NCI-H1092 (cell line): Measurements from ENCODE around the gene DUSP16.
"Not testable (repeated sequence)": the region's sequence is repeated elsewhere in the genome, so short reads cannot be mapped to it uniquely, and the experiment has no call there.

ENCODE experiments used
- DNase-seq: peaks from one replicate; lab custom pipeline; 2025; lab: John Stamatoyannopoulos, UW

The DUSP16 gene

DNA sequence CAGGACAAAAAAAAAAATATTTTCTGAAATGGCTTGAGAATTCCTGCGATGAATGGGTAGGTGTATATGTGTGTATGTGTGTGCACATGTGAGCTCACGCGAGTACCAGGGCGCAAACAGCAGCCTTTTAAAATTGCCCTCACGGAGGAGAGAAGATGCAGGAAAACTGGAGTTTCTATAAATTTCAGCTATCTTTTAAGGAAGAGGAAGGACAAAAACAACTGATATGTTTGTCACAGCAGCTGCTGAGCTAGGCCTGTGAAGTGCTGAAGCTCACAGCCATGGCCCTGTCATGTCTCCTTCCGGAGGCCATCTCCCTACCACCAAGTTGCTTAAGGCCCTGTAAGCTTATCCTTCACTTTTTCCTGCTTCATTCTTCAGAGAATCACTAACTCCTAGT lies 40.8 kb downstream of the DUSP16 start:
- no peak for DNase-seq

DNA sequence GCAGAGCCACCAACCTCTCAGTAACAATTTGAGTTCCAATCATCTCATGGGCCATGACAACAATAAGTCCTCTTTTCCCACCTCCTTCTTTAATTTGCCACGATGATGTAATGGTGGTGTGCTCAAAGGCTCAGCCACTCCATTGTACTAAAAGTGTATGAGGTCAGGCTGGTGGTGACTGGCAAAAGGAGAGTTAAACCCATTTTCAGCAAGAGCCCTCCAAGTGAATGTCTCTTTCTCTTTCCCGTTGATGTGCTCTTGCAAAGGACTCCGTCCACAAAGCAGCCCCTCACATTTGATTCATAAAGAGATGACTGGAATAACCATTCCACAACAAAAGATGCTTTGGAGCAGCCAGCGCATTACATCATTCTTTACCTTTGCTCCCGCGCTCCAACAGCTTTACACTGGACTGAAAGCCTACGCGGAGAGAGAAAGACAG lies 41.6 kb downstream of the DUSP16 start:
- DNase-seq: no peak

DNA sequence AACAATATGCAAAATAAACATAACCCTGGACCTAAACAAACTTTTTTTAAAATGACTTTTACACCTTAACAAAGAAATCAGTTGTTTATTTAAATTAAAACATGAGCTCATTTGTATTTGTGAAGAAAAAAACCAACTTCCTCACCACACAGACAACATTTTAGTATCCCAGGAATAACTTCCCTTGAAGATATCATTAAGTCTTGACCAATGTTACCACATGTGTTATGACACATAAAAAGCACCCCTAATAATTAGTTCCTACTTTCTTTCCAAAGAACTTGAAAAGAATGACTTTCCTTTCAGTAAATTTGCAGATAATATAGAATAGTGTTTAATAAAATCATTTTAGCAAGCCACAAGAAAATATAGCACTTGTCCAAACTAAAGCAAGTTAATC lies 42.4 kb downstream of the DUSP16 start:
- no peak for DNase-seq

DNA sequence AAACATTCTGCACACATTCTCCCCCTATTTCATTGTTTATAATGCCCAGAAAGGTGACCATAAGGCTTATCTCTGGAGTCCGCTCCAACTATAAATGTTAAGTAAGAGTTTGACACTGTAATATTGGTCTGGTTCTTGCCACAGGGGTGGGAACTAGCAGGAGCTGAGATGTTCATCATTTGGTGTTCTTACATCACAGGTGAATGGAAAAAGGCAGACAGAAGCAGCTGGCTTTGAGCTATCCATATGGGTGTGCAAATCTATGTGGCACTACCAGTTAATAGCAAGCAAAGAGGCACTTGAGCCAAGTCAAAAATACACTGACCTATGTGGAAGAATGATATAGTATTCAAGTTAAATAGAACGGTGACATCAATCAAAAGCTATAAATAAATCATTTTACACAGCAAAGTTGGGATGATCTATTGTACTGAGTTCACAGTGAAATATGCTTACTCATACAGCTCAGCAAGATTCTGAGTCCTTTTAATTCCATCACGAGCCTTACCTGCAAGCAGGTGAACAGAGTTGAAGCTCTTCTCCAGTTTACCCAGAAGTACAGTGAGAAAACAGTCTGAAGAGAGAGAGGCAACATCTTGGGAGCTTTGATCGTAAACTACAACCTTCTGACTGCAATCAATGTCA lies 43.2 kb downstream of the DUSP16 start:
- DNase-seq: no peak

DNA sequence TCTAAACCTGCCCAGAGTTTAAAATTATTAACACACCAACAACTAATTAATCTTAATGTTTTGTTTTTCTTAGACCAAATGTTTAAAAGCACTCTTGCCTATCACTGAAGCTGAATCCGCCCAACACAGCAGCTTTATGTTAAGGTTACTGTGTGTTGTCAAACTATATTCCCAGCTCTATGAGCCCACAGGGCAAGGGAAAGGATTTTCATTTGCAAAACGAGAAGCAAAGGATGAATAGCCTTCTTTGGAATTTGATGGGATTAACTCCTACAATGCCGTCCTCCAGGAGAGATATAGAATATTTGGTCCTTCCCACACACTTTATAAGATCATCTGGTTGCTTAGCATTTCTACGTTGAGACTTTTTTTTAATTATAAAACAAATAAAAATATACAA lies 43.7 kb downstream of the DUSP16 start:
- no peak for DNase-seq

DNA sequence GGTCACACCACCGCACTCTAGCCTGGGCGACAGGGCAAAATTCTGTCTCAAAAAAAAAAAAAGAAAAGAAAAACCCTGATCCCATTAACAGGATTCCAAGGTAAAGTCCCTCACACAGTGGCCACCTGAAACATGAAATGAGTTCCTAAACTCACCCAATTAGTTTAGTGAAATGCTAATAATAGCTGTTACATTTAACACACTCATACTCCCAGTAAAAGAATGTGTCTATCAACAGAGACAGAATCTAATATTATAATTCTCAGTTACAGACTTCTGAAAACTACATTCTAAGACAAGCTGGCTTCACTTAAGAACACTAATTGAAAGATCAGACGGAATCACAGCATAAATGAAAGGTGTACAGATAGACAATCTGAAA lies 44.2 kb downstream of the DUSP16 start:
- no peak for DNase-seq

DNA sequence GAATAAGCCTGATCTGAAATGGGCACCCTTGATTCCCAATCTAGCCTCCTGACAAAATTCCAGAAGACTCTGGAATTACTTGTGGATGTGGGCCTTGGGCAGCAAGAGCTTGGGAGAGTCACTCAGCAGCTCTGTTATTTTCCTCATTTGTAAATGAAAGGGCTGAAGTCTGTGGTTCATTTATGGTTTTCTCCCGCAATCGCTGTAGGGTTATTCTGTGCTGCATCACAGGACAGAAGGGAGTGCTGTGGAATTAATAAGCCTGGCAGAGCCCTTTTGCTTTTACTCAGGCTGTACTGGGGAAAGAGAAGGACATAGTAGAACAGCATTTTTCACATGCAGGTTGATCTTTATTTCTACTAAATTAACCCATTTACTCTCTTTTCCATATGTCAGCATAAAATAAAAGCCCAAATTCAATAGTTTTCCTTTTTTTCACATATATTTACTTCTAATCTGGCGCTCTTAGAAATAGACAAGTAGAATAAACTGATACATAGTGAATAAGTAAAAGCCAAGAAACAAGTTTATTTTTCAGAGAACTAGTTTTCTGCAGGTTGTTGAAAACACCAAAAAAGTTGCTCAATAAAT lies 49.2 kb downstream of the DUSP16 start:
- no peak for DNase-seq

DNA sequence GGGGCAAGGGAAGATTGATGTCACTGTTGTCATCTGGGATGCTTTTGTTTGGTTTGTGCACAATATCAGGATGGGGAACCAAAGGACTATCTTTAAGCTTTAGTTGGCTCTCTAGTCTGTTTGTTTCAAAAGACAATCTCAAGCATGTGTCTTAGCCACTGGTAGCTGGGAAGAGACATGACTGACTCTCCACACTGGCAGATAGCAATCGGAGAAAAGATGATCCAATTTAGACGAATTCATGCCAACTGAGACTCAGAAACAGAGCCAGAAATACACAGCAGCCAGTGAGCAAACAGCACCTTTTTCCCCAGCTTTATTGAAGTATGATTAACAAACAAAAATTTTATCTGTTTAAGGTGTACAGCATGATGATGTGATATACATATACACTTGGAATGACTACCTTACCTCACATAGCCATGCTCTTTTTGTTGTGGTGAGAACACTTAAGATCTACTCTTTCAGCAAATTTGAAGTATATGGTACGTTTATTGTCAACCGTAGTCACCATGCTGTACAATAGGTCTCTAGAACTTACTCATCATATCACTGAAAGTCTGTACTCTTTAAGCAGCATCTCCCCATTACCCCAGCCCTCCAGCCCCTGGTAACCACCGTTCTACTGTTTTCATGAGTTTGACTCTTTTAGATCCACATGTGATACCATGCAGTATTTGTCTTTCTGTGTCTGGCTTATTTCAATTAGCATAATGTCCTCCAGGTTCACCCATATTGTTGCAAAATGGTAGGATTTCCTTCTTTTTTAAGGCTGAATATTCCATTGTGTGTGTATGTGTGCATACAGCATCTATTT lies 50.6 kb downstream of the DUSP16 start:
- DNase-seq: no peak

DNA sequence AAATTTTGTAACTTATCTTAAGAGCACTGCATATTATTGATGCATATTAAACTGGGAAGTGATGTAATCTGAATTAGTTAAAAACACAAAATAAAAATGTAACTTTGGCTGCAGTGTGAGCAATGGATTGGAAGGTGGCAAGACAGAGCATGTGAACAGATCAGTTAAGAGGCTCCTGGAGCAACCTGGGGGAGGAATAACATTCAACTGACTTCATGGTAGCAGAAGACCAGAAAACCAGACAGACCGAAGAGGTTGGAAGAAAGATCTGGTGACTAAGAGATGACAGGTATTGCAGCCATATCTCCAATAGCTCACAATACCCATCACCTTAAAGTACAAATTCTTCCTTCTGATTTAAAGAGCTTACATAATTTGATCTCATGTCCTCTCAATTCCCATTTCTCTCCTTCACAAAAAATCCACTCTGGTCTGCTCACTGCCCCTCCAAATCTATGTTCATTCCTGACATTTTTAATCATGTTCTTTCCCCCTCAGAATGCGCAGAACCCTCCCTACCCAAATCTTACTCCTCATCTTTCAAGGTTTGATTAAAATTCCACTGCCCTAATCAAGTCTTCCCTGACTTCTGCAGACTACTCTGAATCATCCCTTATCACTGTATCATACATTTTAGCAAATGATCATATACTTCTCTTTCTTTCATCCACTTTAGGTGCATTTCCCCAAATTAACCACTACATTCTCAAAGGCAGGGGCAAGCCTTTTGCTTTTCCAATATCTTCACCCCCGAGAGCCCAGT lies 51.5 kb downstream of the DUSP16 start:
- no peak for DNase-seq

DNA sequence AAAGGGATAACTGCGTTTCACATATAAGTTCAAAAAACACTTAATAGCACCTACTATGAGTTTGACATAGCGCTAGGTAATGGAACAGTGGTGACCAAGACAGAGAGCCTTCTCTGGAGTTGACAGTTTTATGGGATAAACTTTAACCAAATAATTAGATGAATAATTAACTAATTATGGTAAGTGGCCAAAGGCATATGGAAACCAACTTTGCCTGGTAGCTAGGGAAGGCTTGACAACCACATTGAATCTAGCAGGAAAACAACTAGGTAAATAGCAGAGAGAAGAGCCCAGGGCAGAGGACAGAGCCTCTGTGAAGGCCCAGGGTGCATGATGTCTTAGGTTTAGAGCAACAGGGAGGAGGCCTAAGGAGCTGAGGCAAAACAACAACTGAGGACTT lies 52.1 kb downstream of the DUSP16 start:
- DNase-seq: no peak

DNA sequence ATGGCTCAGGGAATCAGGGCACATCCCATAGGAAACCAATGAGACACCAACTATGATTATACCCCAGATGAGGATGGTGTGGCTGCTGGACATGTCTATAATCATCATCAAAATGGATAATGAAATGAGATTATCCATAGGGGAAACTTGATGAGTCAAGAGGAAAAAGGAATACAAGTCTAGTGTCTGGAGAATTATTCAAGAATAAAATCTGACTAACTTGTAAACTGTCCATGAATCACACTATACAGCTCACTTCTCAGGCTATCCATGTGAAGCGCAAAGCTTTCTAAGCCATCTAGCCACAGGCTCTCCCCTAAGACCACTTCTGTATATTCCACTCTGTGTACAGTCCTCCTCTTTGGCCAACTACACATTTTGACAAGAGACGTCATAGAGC lies 52.5 kb downstream of the DUSP16 start:
- DNase-seq: no peak

DNA sequence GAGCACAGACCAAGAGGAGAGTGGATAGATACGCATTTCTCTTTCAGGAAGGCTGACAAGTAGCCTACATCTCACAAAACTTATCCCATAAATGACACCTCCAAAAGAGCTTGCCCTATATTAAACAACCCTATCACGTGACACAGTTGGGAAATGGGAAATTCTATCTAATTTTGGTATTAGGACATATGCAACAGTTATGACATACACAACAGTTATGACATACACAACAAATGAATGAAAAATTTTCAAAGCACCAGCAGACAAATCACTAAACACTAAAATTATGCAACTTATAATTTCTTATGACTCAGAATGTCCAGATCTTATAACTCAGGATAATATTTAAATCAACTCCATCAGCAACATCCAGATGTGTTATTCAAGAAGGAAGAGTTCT lies 54.1 kb downstream of the DUSP16 start:
- DNase-seq: no peak

DNA sequence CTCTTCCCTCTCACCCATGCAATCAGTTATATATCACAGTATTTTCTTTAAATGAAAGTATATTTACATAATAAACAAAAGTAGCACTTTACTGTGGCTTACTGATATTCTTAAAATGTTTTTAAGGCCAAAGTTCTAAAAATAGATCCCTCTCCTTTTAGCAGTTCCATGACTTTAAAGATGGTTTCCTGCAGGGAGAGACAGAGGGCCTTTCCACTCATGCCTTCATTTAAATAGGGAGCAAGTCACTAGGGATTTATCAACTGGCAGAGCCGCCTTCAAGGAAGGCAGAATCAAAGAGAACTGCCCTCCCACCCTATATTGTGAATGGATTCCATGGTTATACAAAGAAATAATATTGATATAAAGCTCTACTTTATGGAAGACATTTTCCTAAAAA lies 55.5 kb downstream of the DUSP16 start:
- DNase-seq: no peak

DNA sequence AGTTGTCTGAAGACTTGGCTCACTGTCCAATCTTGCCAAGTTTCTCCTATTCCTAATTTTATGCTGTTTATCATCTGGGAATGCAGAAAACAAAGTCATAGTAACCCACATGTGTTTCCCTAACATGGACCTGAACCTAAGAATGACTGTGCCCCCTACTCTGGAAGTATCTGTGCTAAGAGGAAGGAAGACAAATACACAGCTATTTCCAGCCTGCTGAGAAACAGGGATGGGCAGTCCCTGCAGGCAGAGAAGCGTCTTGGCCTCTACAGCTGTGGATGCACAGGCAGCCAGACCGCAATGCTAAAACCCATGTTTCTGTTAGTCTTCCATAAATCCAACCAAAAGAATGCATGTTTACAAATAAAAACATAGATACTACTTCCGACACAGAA lies 56.2 kb downstream of the DUSP16 start:
- no peak for DNase-seq

DNA sequence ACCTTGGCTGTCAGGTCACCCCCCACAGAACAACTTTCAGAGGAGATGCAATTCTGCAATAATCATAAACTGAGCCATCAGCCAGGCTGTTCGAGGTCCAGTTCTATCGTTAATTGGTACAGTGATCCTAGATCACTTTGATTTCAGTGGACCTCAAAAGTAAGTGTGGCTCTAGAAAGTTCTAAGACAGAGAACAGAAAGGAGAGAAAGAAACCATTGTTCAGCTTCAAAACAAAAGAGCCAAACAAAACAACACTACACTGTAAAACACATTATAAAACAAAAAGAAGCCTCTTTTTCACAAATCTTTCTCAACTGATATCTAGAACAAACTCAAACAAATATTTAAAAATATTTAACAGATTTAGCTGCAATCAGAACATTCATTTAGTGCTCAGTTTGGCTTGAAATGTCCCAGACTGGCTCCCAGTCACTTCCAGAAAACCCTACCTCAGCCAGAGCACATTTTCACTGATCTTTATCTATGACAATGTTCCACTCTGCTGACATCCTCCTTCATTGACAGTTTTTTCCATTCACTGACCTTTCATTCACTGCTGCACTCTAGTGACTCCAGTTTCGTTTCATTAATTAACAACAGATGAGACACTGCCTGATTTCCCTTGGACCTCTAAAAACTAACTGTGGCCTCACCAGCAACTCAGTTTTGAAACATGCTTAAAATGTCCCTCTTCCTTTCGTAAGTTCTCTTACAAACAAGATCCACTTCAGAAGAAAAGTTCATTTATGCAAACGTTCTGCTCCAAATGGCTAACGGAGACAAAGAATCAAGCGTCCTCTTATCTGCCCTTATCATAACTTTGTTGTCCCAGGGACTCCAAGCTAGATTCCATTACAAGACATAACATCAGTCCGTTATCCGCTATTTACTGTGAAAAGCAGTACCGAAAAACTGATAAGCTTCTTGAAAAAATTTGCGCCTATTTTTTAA lies 56.8 kb downstream of the DUSP16 start:
- no peak for DNase-seq

DNA sequence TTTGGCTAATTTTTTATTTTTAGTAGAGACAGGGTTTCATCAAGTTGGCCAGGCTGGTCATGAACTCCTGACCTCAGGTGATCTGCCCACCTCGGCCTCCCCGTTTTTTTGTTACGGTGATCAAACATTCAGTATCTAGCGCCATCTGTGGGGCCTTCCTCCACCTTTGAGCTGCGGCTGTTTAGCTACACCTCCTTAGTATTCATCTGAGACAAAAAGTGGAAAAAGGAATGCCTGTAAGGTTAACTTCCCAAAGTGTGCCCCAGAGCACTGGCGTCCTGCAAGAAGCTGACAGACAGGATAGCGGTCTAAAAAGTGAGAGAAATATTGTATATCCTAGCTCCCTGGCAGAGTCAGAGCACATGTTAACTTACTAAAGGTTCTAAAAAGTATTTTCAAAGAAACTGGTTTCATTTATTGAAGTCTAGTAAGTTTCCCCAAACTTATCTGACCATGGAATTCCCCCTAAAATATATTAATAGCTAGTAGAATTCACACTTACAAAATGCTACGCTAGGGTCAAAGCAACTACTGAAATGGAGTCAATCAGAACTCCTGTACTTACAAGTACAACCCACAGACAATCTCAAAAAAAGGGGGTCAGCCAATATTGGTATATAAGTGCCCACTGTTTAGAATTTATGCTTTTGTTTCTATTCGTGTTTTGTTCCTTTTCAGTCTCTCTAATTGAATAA lies 59.1 kb downstream of the DUSP16 start:
- DNase-seq: no peak

DNA sequence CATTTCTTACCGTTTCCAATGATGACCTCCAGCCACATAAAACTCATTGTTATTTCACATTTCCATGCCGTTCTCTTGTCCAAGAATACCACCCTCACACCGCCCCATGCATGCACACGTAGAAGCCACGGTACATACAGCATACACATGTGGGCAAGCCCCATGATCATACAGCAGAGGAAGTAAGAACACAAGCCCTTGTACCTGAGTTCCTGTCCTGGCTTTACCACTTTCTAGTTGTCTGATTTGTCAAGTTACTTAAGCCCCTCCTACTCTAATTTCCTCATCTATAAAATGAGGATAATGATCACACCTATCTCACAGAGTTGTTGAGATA lies 59.9 kb downstream of the DUSP16 start:
- DNase-seq: no peak

DNA sequence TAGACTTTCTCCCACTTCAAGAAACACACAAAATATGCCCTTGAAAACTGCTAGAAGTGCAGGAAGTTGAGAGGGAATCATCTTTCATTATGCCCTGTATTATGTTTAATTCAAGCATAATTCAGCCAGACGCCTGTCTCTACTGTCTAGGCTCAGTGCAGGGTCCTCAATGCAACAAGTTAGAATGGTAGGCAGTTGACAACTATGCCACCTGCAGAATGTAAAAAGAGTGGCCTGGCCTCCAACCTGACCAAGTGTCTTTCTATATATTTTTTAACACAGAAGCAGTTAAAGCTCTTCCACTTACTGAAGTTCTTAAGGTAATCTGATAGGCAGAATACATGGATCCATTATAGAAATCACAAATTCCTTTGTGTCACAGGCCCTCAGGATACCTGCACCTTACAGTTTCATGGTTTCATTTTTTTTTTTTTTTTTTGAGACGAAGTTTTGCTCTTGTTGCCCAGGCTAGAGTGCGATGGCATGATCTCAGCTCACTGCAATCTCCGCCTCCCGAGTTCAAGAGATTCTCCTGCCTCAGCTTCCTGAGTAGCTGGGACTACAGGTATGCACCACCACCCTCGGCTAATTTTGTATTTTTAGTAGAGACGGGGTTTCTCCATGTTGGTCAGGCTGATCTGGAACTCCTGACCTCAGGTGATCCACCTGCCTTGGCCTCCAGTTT lies 60.4 kb downstream of the DUSP16 start:
- not testable (repeated sequence) for DNase-seq

DNA sequence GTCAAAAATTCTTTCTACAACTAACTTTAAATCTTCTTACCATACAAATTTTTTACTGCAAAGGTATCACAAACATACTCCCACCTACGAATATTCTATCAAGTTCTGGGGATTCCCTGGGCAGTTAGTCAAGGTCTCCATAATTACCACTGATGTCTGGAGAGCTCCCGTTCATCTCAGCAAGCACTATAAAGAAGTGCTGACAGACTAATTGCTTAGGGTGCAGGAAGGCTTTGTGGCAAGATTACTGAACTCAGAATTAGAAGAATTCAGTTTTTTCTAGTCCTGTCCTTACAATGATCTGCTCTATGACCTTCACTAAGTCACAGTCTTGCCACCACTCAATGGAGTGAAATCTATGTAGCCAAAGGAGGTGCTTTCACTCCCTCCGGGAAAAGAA lies 61.5 kb downstream of the DUSP16 start:
- DNase-seq: no peak

DNA sequence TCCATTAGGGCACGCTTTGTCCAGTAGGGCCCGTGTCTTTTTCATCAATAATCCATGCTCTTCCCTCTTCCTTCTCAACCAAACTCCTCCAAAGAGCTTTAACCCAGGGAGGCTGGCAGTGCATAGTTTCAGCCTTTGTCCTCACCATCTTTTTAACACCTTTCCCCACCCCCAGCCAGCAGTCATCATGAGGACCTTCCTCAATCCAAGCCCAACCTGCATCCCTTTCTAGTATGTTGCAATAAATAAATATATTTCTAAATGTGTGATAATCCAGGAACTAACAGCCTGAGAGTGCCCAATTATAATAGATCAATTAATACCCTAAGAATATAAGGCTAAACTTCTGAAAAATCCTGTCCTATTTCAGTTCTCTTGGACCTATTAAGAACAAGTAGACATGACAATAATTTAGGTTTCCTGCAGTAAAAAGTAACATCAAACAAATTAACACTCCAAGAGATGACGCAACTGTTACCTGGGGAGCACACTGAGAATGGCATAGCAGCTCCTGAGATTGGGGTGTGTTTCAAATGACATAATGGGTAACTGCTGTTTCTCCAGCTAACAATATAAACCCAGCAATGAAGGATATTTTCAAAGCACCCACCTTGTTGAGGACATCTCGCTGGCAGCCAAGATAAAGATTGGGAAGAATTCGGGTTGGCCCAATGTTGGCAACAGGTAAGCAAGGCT lies 62.6 kb downstream of the DUSP16 start:
- no peak for DNase-seq
